ENCODE results near the gene GALNT9. TPM values are rescaled to one million over a fixed set of nuclear protein-coding genes. Genes with fewer than 3 reads are reported as not detected.

GALNT9 gene
- total and polyA plus RNA-seq, 4 experiments from 2014 or later = 0.61 TPM; not detected in 3

GRCh38 chr12:132186857-132187620 is 142.3 kb downstream of the GALNT9 start:
- Mint-ChIP-seq H3K4me1 (peaks cover 23 to 60% (median 40%) of the 10 kb centered on the region in 4 donors), H3K27me3 (no peaks in the 10 kb centered on the region), H3K9me3 (peaks cover 0 to 25% (median 12%) of the 10 kb centered on the region in 8 donors), H3K4me3 (peak overlapping the region; percentile 61 to 90 (median 80)), H3K36me3 (peaks cover 5 to 9% of the 10 kb centered on the region in 2 donors), H3K27ac (peak overlapping the region; percentile 71 to 96 (median 84))
- ChIA-PET POLR2A (ENCODE audit: partially characterized antibody) (interaction anchor here (0.6 to 2.1 kb wide), 8 partner anchors 8 to 42 kb away, joined by 3 to 11 read pairs (median 4); no protein-coding TSS in a partner anchor), CTCF (ENCODE audit: partially characterized antibody) (interaction anchor here (1.6 to 1.7 kb wide), 2 partner anchors 26 to 33 kb away, joined by 4 to 7 read pairs; no protein-coding TSS in a partner anchor)
- Histone ChIP-seq H3K4me1 (ENCODE audit: insufficient read depth, low read length) (peaks cover 49% of the 10 kb centered on the region), H3K4me3 (ENCODE audit: low read length in 2 of 2) (peak overlapping the region in 1 of 2 donors; percentile 37), H3K27ac (ENCODE audit: low read depth, low read length) (peak overlapping the region; percentile 40), H3K36me3 (ENCODE audit: insufficient read depth, low read length) (no peaks in the 10 kb centered on the region), H3K27me3 (ENCODE audit: insufficient read depth, low read length) (no peaks in the 10 kb centered on the region), H3K9me3 (ENCODE audit: control insufficient read depth in 1 of 2, low read length in 2 of 2) (peaks cover 0 to 4% of the 10 kb centered on the region in 2 donors)
- intact Hi-C loops (cut with micrococcal nuclease) = no loop called here
- DNase-seq = no peak

GRCh38 chr12:132186208-132186856 is 143.1 kb downstream of the GALNT9 start:
- peak overlapping the region; percentile 40 for H3K27ac ChIP-seq (ENCODE audit: low read depth, low read length)
- peak overlapping the region; percentile 2 to 37 for H3K4me3 ChIP-seq (ENCODE audit: low read length in 2 of 2)
- peaks cover 23 to 60% (median 41%) of the 10 kb centered on the region in 4 donors for H3K4me1 Mint-ChIP-seq
- H3K36me3 Mint-ChIP-seq = peaks cover 5 to 9% of the 10 kb centered on the region in 2 donors
- H3K4me1 ChIP-seq (ENCODE audit: insufficient read depth, low read length) = peaks cover 49% of the 10 kb centered on the region
- peaks cover 0 to 25% (median 12%) of the 10 kb centered on the region in 8 donors for H3K9me3 Mint-ChIP-seq
- peak overlapping the region; percentile 61 to 90 (median 80) for H3K4me3 Mint-ChIP-seq
- POLR2A ChIA-PET (ENCODE audit: partially characterized antibody) = interaction anchor here (0.8 to 2.1 kb wide), 11 partner anchors 8 to 41 kb away, joined by 3 to 11 read pairs (median 4); no protein-coding TSS in a partner anchor
- H3K36me3 ChIP-seq (ENCODE audit: insufficient read depth, low read length) = no peaks in the 10 kb centered on the region
- CTCF ChIA-PET (ENCODE audit: partially characterized antibody) = interaction anchor here (1.2 to 1.7 kb wide), 3 partner anchors 25 to 33 kb away, joined by 4 to 7 read pairs (median 6); no protein-coding TSS in a partner anchor
- peaks cover 0 to 4% of the 10 kb centered on the region in 2 donors for H3K9me3 ChIP-seq (ENCODE audit: control insufficient read depth in 1 of 2, low read length in 2 of 2)
- DNase-seq = no peak
- no peaks in the 10 kb centered on the region for H3K27me3 ChIP-seq (ENCODE audit: insufficient read depth, low read length)
- H3K27me3 Mint-ChIP-seq = peaks cover 0 to under 1% of the 10 kb centered on the region in 2 donors
- intact Hi-C loops (cut with micrococcal nuclease) = no loop called here
- H3K27ac Mint-ChIP-seq = peak overlapping the region; percentile 71 to 96 (median 84)

GRCh38 chr12:132185705-132186104 is 143.7 kb downstream of the GALNT9 start:
- DNase-seq = peak; percentile 60 to 77 (median 70)

GRCh38 chr12:132182711-132183365 is 146.6 kb downstream of the GALNT9 start:
- CTCF ChIA-PET (ENCODE audit: partially characterized antibody) = interaction anchor here (1.4 kb wide), 1 partner anchor 29 kb away, joined by 5 read pairs; no protein-coding TSS in a partner anchor
- no peak overlapping the region for H3K4me3 Mint-ChIP-seq
- H3K27me3 ChIP-seq (ENCODE audit: insufficient read depth, low read length) = no peaks in the 10 kb centered on the region
- H3K4me3 ChIP-seq (ENCODE audit: low read length in 2 of 2) = no peak overlapping the region
- DNase-seq = no peak
- peaks cover 3 to 5% of the 10 kb centered on the region in 2 donors for H3K36me3 Mint-ChIP-seq
- H3K27ac ChIP-seq (ENCODE audit: low read depth, low read length) = no peak overlapping the region
- H3K27ac Mint-ChIP-seq = peak overlapping the region in 2 of 7 donors; percentile 42 to 75
- H3K27me3 Mint-ChIP-seq = peaks cover 0 to 3% of the 10 kb centered on the region in 2 donors
- POLR2A ChIA-PET (ENCODE audit: partially characterized antibody) = interaction anchor here (1.7 kb wide), 1 partner anchor 10 kb away, joined by 4 read pairs; no protein-coding TSS in a partner anchor
- peaks cover 0 to 4% of the 10 kb centered on the region in 2 donors for H3K9me3 ChIP-seq (ENCODE audit: control insufficient read depth in 1 of 2, low read length in 2 of 2)
- H3K36me3 ChIP-seq (ENCODE audit: insufficient read depth, low read length) = no peaks in the 10 kb centered on the region
- intact Hi-C loops (cut with micrococcal nuclease) = no loop called here
- H3K9me3 Mint-ChIP-seq = peaks cover 0 to 22% (median 12%) of the 10 kb centered on the region in 8 donors
- peaks cover 26 to 54% (median 46%) of the 10 kb centered on the region in 4 donors for H3K4me1 Mint-ChIP-seq
- peaks cover 44% of the 10 kb centered on the region for H3K4me1 ChIP-seq (ENCODE audit: insufficient read depth, low read length)

More at GRCh38 chr12:132185705-132186104, 143.7 kb downstream of the GALNT9 start:
- peaks cover 47% of the 10 kb centered on the region for H3K4me1 ChIP-seq (ENCODE audit: insufficient read depth, low read length)
- intact Hi-C loops (cut with micrococcal nuclease) = no loop called here
- Mint-ChIP-seq H3K27ac (peak overlapping the region; percentile 71 to 96 (median 84)), H3K36me3 (peaks cover 5 to 9% of the 10 kb centered on the region in 2 donors), H3K9me3 (peaks cover 0 to 25% (median 12%) of the 10 kb centered on the region in 8 donors), H3K4me3 (peak overlapping the region; percentile 61 to 90 (median 80)), H3K27me3 (peaks cover 0 to 3% of the 10 kb centered on the region in 2 donors), H3K4me1 (peaks cover 22 to 54% (median 42%) of the 10 kb centered on the region in 4 donors)
- no peaks in the 10 kb centered on the region for H3K36me3 ChIP-seq (ENCODE audit: insufficient read depth, low read length)
- H3K27me3 ChIP-seq (ENCODE audit: insufficient read depth, low read length) = no peaks in the 10 kb centered on the region
- POLR2A ChIA-PET (ENCODE audit: partially characterized antibody) = interaction anchor here (1.0 to 2.1 kb wide), 6 partner anchors 11 to 40 kb away, joined by 3 to 6 read pairs (median 4); no protein-coding TSS in a partner anchor
- peaks cover 0 to 4% of the 10 kb centered on the region in 2 donors for H3K9me3 ChIP-seq (ENCODE audit: control insufficient read depth in 1 of 2, low read length in 2 of 2)
- CTCF ChIA-PET (ENCODE audit: partially characterized antibody) = interaction anchor here (1.2 to 1.7 kb wide), 2 partner anchors 24 to 32 kb away, joined by 4 to 6 read pairs; no protein-coding TSS in a partner anchor
- H3K4me3 ChIP-seq (ENCODE audit: low read length in 2 of 2) = peak overlapping the region; percentile 2 to 37
- H3K27ac ChIP-seq (ENCODE audit: low read depth, low read length) = peak overlapping the region; percentile 40

GRCh38 chr12:132182206-132182710 is 147.1 kb downstream of the GALNT9 start:
- no peaks in the 10 kb centered on the region for H3K36me3 ChIP-seq (ENCODE audit: insufficient read depth, low read length)
- H3K4me3 ChIP-seq (ENCODE audit: low read length in 2 of 2) = no peak overlapping the region
- Mint-ChIP-seq H3K36me3 (peaks cover 3 to 5% of the 10 kb centered on the region in 2 donors), H3K4me1 (peaks cover 24 to 48% (median 42%) of the 10 kb centered on the region in 4 donors), H3K27me3 (peaks cover 0 to 3% of the 10 kb centered on the region in 2 donors), H3K4me3 (no peak overlapping the region), H3K27ac (peak overlapping the region in 2 of 7 donors; percentile 42 to 75), H3K9me3 (peaks cover 0 to 22% (median 12%) of the 10 kb centered on the region in 8 donors)
- CTCF ChIA-PET (ENCODE audit: partially characterized antibody) = interaction anchor here (1.4 kb wide), 1 partner anchor 28 kb away, joined by 5 read pairs; no protein-coding TSS in a partner anchor
- peaks cover 0 to 4% of the 10 kb centered on the region in 2 donors for H3K9me3 ChIP-seq (ENCODE audit: control insufficient read depth in 1 of 2, low read length in 2 of 2)
- DNase-seq = no peak
- H3K27me3 ChIP-seq (ENCODE audit: insufficient read depth, low read length) = no peaks in the 10 kb centered on the region
- intact Hi-C loops (cut with micrococcal nuclease) = no loop called here
- POLR2A ChIA-PET (ENCODE audit: partially characterized antibody) = no interaction called here
- H3K27ac ChIP-seq (ENCODE audit: low read depth, low read length) = no peak overlapping the region
- peaks cover 38% of the 10 kb centered on the region for H3K4me1 ChIP-seq (ENCODE audit: insufficient read depth, low read length)

GRCh38 chr12:132181570-132182200 is 147.7 kb downstream of the GALNT9 start:
- DNase-seq = no peak
- Histone ChIP-seq H3K36me3 (ENCODE audit: insufficient read depth, low read length) (no peaks in the 10 kb centered on the region), H3K4me3 (ENCODE audit: low read length in 2 of 2) (no peak overlapping the region), H3K9me3 (ENCODE audit: control insufficient read depth in 1 of 2, low read length in 2 of 2) (peaks cover 0 to 4% of the 10 kb centered on the region in 2 donors), H3K4me1 (ENCODE audit: insufficient read depth, low read length) (peaks cover 32% of the 10 kb centered on the region), H3K27ac (ENCODE audit: low read depth, low read length) (no peak overlapping the region), H3K27me3 (ENCODE audit: insufficient read depth, low read length) (no peaks in the 10 kb centered on the region)
- peaks cover 20 to 43% (median 37%) of the 10 kb centered on the region in 4 donors for H3K4me1 Mint-ChIP-seq
- intact Hi-C loops (cut with micrococcal nuclease) = no loop called here
- peak overlapping the region in 2 of 7 donors; percentile 79 to 81 for H3K27ac Mint-ChIP-seq
- peaks cover 2 to 3% of the 10 kb centered on the region in 2 donors for H3K27me3 Mint-ChIP-seq
- CTCF ChIA-PET (ENCODE audit: partially characterized antibody) = no interaction called here
- POLR2A ChIA-PET (ENCODE audit: partially characterized antibody) = no interaction called here
- H3K36me3 Mint-ChIP-seq = peaks cover 3 to 5% of the 10 kb centered on the region in 2 donors
- H3K9me3 Mint-ChIP-seq = peaks cover 0 to 22% (median 12%) of the 10 kb centered on the region in 8 donors
- no peak overlapping the region for H3K4me3 Mint-ChIP-seq

Measured in CD4-positive, alpha-beta memory T cell (primary cell).